Iris pigment epithelial cell (primary cell): ENCODE measurements around the gene SAXO2.
"Not testable (repeated sequence)": the region's sequence is repeated elsewhere in the genome, so short reads cannot be mapped to it uniquely, and the experiment has no call there.

ENCODE experiments used
- DNase-seq: peaks from one replicate; pipeline ENCODE4 v3.0.0-alpha.2; 2011; ENCODE audit warnings: low read depth

SAXO2 gene

DNA sequence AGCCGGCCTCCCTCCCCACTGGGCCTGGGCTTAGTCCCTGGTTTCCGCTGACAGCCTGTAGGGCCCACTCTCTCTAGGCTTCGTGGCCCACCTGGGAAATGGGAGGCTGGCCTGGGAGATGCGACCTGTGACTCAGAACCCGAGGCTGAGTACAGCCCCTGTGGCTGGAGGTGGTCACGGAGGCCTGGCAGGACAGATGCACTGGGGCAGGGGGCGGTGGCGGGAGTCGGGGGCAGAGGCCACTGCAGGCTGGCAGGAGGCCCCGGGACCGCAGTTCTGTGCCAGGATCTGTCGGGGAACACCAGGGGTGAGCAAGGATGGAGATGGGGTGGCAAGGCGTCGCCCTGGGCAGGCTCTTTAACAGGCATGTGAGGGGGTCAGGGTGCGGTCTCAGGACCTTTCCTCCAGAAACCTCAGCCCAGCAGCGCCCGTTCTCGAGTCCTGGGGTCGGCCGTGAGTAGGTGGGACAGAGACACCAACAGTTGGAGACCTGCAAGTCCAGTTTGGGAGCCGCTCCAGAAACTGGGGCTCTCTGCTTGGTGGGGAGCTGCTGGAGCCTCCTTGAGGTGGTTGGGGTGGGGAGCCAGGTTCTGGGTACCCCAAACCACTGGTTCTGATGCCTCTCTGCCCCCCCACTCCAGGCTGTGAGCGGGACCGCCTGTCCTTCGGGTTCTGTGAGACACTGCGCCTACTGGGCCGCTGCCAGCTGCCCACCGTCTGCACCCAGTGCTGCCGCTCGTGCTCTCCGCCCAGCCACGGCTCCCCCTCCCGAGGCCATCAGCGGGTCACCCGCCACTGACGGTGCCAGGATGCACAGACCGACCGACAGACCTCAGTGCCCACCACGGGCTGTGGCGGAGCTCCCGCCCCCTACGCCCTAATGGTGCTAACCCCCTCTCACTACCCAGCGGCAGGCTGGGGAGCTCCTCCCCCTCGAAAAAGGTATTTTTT is 71.3 kb downstream of the SAXO2 start:
- DNase-seq = not testable (repeated sequence)
